Stimulated activated CD4-positive, alpha-beta T cell treated with anti-CD3 and anti-CD28 coated beads, Interleukin-4, amount 100 ng/mL, for 48 hours (primary cell): ENCODE data around the gene SIMC1.
"Not testable (repeated sequence)": the region's sequence is repeated elsewhere in the genome, so short reads cannot be mapped to it uniquely, and the experiment has no call there.

ENCODE experiments used
- DNase-seq, 2 donors: peaks; one replicate each; pipeline ENCODE4 v3.0.0-alpha.2; 2020; ENCODE audit warnings: low read depth in 2 of 2

The SIMC1 gene

DNA sequence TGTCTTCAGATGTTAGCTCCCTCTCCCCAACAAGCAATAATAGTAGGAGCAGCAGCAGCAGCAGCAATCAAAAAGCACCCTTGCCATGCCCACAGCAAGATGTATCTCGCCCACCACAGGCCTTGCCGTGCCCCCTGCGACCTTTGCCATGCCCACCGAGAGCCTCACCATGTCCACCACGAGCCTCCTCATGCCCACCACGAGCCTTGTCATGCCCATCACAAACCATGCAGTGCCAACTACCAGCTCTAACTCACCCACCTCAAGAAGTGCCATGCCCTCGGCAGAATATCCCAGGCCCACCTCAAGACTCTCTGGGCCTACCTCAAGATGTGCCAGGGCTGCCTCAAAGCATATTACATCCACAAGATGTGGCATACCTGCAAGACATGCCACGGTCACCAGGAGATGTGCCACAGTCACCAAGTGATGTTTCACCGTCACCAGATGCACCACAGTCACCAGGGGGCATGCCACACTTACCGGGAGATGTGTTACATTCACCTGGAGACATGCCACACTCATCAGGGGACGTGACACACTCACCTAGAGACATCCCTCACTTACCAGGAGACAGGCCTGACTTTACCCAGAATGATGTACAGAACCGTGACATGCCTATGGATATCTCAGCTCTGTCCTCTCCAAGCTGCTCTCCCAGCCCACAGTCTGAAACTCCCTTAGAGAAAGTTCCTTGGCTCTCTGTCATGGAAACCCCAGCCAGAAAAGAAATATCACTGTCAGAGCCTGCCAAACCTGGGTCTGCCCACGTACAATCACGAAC, 52.0 kb downstream of the SIMC1 start:
- DNase-seq, result not testable (repeated sequence)

DNA sequence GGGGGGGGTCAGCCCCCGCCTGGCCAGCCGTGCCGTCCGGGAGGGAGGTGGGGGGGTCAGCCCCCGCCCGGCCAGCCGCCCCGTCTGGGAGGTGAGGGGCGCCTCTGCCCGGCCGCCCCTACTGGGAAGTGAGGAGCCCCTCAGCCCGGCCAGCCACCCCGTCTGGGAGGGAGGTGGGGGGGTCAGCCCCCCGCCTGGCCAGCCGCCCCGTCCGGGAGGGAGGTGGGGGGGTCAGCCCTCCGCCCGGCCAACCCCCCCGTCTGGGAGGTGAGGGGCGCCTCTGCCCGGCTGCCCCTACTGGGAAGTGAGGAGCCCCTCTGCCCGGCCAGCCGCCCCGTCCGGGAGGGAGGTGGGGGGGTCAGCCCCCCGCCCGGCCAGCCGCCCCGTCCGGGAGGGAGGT, 67.1 kb downstream of the SIMC1 start:
- DNase-seq, result not testable (repeated sequence)

DNA sequence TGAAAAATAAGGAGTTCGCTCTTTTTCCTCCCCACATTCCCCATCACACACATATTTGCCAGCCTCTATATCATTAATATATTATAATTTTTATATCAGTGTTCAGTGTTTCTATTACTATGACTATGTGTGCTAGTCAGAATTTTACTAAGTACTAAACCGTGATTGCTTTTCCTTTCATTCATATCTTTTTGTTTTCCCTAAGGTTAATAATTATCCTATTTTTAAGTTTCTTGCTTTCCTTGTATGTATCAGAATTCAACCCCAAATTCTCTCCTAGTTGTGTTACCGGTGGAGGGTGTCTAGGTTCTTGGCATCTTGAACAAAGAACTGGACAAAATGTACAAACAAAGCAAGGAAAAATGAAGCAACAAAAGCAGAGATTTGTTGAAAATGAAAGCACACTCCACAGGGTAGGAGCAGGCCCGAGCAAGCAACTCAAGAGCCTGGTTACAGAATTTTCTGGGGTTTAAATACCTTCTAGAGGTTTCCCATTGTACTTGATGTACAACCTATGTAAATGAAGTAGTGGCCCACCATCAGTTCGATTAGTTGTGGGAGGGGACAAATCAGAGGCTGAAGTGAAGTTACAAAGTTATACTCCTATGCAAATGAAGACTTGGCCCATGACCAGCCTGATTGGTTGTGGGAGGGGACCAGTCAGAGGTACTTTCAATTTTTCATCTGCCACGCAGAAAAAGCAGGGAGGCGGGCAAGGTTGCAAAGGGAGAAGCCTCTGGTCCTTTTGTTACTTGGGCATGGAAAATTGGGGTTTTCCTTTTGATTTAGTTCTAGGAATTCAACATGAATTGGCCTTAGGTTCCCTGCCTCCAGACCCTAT, 79.5 kb downstream of the SIMC1 start:
- DNase-seq, result no peak

GRCh38 chr5:176319827-176320554, 81.8 kb downstream of the SIMC1 start:
- no peak for DNase-seq

DNA sequence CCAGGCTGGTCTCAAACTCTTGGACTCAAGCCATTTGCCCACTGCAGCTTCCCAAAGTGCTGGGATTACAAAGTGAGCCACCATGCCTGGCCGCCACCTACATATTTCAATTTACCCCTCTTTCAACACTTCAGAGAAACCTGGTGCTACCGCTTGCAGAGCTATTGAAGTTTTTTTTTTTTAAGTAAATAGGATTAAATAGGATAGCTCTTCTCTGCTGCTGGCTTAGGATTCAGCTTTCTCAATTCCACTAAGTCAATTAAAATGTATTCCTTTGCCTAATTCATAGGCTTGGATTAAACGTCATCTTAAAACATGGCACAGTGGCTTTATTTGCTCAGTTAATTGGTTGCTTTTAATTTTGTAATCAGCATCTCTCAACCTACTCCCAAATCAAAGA, 82.4 kb downstream of the SIMC1 start:
- DNase-seq, result no peak

DNA sequence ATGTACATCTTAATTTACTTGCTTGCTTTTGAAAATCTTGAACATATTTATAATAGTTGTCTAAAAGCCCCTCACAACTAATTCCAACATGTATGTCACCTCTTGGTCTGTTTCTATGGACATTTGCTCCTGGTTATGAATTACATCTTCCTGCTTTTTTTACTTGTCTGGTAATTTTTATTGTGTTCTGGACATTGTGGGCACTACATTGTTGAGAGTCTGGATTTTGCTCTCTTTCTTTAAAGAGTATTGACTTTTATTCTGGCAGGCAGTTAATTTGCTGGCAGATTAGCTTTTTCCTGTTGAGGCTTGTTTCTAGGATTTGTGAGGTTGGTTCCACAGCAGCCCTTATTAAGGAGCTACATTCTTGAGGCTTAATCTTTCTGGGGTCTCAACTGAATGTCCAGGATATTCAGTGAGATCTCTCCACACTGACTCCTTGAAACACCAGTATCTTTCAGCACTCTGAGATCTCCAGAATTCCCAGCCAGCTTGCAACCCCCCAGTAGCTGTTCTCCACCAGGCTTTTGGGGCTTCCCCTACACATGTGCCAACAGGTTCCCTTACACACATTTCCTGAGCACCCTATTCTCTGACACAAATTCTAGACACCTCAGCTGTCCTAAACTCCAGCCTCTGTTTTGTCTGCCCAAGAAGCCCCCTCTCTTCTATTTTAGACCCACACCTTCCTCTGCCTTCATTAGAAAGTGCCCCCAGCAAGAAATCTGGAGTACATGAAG, 96.0 kb downstream of the SIMC1 start:
- DNase-seq, result no peak

DNA sequence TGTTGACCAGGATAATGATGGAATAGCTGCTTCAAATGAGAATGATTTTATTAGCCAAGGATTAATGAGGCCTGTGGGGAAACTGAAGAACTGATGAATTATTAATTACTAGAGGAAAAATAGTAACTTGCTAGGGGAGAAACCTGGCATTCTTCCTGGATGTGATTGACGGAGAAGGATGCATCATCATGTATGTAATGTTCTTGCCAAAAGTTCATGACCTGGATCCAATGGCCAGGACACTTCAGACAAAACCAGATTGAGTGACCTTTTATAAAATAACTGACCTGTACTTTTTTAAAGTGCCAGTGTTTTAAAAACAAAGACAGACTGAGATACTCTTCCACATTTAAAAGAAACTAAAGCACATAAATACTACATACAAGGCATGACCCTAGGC, 99.7 kb downstream of the SIMC1 start:
- no peak for DNase-seq

GRCh38 chr5:176339304-176339703, 101.1 kb downstream of the SIMC1 start:
- no peak for DNase-seq

DNA sequence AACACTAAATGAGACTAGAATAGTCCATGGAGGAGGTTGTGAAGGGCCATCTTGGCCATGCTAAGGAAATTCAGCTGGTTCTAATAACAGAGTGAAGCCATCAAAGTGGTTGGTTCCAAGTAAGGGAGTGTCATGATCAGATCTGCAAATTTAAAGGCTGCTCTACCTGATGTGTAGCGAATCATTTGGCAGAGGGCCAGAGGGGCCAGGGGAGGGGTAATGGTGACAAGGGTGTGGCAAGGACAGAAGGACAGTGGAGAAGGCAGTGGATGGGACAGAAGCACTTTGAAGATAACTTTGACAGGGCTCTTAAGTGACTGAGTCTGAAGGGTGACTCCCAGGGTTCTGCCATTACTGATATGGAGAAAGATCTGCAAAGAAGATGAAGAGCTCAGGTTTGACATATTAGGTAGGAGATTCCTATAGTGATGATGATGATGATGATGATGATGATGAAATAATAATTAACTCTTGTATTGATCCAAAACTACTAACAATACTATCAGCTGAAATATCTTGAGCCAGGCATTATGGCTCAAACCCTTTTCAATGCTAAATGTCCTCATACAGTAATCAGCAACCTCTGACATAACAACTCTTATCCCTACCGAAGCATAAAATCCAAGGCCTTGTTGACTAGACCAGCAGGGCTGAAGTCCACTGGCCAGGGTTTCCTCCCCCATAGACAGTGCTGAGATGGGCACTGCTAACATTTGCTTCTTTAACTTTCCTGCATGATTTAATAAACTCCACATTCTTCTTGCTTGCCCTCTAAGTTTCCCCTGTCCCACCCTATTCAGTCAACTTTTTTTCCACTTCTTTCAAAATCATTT, 103.3 kb downstream of the SIMC1 start:
- DNase-seq, result no peak

DNA sequence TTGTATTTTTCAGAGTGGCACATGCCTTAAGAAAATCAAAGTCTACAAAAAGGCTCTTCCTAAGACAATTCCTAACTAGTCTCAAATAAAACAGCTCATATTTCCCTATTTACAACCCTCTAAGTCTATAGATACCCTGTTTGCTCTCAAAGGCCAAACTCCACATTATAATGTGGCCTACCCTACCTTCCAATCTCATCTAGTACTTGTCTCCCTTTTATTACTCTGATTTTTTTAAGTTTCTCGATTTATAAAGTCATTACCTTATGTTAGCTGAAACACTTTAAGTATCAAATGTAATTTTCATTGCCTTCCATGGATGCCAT, 103.9 kb downstream of the SIMC1 start:
- DNase-seq, result no peak

- no peak for DNase-seq
These were observed 104.7 kb downstream of the SIMC1 start for GRCh38 chr5:176342766-176343458.

GRCh38 chr5:176350416-176350815, 112.2 kb downstream of the SIMC1 start:
- DNase-seq, result no peak

- DNase-seq, result no peak
These were observed 114.1 kb downstream of the SIMC1 start for GRCh38 chr5:176352116-176352878.

GRCh38 chr5:176353533-176353932, 115.3 kb downstream of the SIMC1 start:
- DNase-seq, result no peak

- DNase-seq, result no peak
These were observed 117.4 kb downstream of the SIMC1 start for GRCh38 chr5:176355400-176356178.

GRCh38 chr5:176356179-176356566, 117.9 kb downstream of the SIMC1 start:
- DNase-seq, result no peak

DNA sequence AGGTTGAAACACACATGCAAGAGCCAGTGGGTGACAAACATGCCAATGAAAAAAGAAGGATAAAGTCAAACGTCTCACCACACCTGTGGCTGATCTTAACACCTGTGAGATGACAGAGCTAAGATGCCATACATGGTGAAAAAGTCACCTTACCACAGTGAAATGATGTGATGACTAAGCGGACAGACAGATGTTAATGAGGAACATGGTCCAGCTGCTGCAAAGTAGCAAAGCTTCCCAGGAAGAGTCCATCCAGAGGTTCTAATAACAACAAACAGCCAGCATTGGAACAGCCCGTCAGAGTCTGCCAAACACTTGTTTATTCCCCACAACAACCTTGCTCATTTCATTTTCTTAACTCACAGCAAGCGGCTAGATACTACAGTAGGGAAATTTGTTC, 121.4 kb downstream of the SIMC1 start:
- no peak for DNase-seq

GRCh38 chr5:176360894-176361436, 122.7 kb downstream of the SIMC1 start:
- DNase-seq, result no peak
